ENCODE measurements around the gene FOXP4.

The FOXP4 gene

DNA sequence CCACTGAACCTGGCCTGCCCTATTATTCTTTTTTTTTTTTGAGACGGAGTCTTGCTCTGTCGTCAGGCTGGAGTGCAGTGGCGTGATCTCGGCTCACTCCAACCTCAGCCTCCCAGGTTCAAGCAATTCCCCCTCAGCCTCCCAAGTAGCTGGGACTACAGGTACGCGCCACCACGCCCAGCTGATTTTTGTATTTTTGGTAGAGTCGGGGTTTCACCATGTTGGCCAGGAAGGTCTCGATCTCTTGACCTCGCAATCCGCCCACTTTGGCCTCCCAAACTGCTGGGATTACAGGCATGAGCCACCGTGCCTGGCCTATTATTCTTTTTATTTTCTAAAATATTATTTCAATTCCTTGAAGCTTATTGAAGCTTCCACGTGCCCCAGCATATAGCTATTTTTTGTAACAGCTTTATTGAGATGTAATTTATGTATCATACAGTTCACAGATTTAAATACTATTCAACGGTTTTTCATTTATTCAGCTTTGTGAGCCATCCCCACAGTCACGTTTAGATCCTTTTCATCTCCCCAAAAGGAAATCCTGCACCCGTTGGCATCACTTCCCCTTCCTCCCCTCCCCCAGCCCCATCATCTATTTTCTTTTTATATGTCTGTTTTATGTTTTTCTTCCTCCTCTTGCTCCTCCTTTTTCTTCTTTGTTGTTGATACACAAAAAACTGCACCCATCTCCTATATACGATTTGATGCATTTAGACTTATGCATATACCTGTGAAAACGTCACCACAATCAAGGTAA, 78.6 kb downstream of the FOXP4 start:
- TF ChIP-seq, protein P1, sequence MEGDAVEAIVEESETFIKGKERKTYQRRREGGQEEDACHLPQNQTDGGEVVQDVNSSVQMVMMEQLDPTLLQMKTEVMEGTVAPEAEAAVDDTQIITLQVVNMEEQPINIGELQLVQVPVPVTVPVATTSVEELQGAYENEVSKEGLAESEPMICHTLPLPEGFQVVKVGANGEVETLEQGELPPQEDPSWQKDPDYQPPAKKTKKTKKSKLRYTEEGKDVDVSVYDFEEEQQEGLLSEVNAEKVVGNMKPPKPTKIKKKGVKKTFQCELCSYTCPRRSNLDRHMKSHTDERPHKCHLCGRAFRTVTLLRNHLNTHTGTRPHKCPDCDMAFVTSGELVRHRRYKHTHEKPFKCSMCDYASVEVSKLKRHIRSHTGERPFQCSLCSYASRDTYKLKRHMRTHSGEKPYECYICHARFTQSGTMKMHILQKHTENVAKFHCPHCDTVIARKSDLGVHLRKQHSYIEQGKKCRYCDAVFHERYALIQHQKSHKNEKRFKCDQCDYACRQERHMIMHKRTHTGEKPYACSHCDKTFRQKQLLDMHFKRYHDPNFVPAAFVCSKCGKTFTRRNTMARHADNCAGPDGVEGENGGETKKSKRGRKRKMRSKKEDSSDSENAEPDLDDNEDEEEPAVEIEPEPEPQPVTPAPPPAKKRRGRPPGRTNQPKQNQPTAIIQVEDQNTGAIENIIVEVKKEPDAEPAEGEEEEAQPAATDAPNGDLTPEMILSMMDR (IDR thresholded peaks at IDR 0.05; ENCODE audit: borderline replicate concordance, insufficient read depth, low read depth, low read length): no peak

DNA sequence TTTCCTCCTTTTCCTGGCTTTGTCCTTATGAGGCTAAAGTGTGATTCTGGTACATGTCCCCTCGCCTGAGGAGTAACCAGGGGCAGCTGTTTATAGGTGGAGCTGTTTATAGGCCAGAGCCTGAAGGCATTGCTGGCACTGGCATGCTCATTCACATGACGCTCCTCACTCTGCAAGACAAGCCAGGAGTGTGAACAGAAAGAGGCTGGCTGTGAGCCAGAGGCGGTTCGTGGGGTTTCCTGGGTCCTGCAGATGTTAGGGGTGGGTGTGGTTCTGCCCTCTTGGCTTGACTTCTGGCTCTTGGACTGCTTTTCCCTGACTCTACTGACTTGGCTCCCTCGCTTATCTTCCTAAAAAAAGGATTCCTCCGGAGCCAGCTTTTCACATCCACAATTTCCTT, 79.3 kb downstream of the FOXP4 start:
- TF ChIP-seq, protein P1 (IDR thresholded peaks at IDR 0.05; ENCODE audit: borderline replicate concordance, insufficient read depth, low read depth, low read length): no peak

More for the DNA sequence above, 78.6 kb downstream of the FOXP4 start:
- H3K4me3 ChIP-seq (ENCODE audit: low read depth, low read length): no peak overlapping the region

DNA sequence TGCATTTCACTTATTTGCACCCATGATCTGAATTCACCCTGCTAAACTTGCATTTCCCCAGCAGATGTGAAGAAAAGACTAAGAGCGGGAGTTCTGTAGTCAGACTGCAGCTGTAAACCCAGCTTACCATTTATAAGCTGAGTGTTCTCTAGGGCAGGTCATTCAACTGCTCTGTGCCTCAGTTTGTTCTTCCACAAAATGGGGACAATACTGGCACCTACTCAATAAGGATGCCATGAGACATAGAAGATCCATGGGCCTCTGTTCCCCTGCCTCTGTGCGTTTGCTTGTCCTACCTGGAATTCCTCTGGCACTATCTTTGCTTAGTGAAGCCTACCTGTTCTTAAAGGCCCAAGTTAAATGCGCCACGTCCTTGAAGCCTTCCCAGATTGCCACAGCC, 79.8 kb downstream of the FOXP4 start:
- no peak overlapping the region for H3K4me3 ChIP-seq (ENCODE audit: low read depth, low read length)
- TF ChIP-seq, protein P1 (IDR thresholded peaks at IDR 0.05; ENCODE audit: borderline replicate concordance, insufficient read depth, low read depth, low read length): no peak

More for the DNA sequence above, 79.3 kb downstream of the FOXP4 start:
- H3K4me3 ChIP-seq (ENCODE audit: low read depth, low read length): no peak overlapping the region

DNA sequence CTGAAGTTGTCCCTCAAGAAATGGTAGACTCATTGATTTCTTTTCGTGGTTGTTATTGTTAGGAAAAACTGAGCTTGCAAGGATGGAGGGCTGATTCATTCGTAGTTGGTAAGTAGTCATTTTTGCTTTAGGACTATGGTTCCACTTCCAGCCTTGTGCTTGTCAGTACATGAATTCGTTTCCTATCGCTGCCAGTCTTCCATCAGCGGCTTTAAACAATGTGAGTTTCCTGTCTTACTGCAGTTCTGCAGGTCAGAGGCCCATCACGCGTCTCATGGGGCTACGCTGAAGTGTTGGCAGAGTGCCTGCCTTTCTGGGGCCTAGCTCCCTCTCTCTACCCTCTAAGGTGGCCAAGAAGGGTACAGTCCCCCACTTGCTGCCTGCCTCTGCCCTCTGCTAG, 80.7 kb downstream of the FOXP4 start:
- H3K4me3 ChIP-seq (ENCODE audit: low read depth, low read length): no peak overlapping the region

DNA sequence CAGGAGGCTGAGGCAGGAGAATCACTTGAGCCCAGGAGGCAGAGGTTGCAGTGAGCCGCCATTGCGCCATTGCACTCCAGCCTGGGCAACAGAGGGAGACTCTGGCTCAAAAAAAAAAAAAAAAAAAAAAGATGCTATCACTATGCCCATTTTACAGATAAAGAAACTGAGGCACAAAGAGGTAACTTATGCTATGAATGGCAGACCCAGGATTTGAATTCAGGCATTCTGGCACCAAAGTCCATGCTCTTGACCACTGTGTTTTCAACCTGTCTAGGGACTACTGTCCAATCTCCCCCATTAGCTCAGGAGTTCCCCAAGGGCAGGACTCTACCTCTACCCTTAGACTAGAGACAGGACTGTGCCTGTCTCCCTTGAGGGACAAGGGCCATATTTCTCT, 82.9 kb downstream of the FOXP4 start:
- TF ChIP-seq, protein P1 (IDR thresholded peaks at IDR 0.05; ENCODE audit: borderline replicate concordance, insufficient read depth, low read depth, low read length): no peak
- H3K4me3 ChIP-seq (ENCODE audit: low read depth, low read length): no peak overlapping the region

More for the DNA sequence above, 80.7 kb downstream of the FOXP4 start:
- TF ChIP-seq, protein P1 (IDR thresholded peaks at IDR 0.05; ENCODE audit: borderline replicate concordance, insufficient read depth, low read depth, low read length): no peak

DNA sequence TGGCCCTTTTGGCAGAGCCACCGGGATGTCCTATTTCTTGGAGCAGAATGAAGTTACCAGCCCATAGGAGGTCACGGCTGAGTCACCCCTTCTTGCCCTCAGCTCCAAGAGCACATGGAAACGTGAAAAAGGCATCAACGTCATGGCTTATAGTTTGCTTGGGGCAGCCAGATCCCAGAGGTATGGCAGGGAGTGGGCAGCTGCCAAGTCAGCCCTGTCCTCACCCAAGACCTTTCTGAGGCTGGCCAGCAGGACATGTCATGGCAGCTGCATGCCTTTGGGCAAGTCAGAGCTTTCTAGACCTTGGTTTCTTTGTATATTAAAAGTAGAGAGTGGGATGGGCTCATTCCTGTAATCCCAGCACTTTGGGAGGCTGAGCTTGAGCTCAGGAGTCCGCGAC, 83.9 kb downstream of the FOXP4 start:
- TF ChIP-seq, protein P1 (IDR thresholded peaks at IDR 0.05; ENCODE audit: borderline replicate concordance, insufficient read depth, low read depth, low read length): no peak
- H3K4me3 ChIP-seq (ENCODE audit: low read depth, low read length): no peak overlapping the region

DNA sequence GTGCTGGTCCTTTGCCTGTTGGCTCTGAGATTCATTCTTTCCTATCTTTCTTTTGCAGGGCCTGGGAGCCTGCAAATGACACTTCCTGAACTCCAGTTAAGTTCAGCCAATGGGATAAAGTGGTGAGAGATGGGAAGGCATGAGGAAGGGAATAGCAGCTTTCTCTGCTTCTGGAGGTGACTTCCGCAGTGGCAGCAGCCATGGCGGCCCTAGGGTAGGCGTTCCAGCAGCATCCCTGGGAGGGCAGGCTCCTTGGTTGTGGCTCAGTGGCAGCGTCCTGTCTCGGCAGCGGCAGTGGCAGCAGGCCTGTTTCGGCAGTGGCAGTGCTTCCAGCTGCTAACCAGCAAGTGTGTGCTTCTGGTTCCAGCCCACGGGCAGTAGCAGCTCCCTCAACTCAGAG, 84.8 kb downstream of the FOXP4 start:
- TF ChIP-seq, protein P1 (IDR thresholded peaks at IDR 0.05; ENCODE audit: borderline replicate concordance, insufficient read depth, low read depth, low read length): no peak

More for the DNA sequence above, 84.8 kb downstream of the FOXP4 start:
- no peak overlapping the region for H3K4me3 ChIP-seq (ENCODE audit: low read depth, low read length)

Measured in GM12875 (cell line).